Activated CD4-positive, alpha-beta T cell treated with anti-CD3 and anti-CD28 coated beads, Interleukin-2, amount 10 ng/mL, durations not matched to agents 24 days and 14 days (primary cell): ENCODE measurements around the gene DNAH3. TPM values are rescaled to one million over a fixed set of nuclear protein-coding genes. Genes with fewer than 3 reads are reported as not detected.
A peak's percentile ranks its signal among the peaks of the same experiment; 100 is the strongest.
"Not testable (repeated sequence)": the region's sequence is repeated elsewhere in the genome, so short reads cannot be mapped to it uniquely, and the experiment has no call there.

Source experiments
- DNase-seq: peaks from one replicate; pipeline ENCODE4 v3.0.0; 2022
- H3K27ac Mint-ChIP-seq: one replicate; pipeline ENCODE4 v1.8.0; 2022; ENCODE audit warnings: mild to moderate bottlenecking, mixed read lengths
- H3K27me3 Mint-ChIP-seq: one replicate; pipeline ENCODE4 v1.8.0; 2022; ENCODE audit warnings: mixed read lengths
- H3K36me3 Mint-ChIP-seq: one replicate; pipeline ENCODE4 v1.8.0; 2022; ENCODE audit warnings: low read depth, mild to moderate bottlenecking, mixed read lengths
- H3K4me1 Mint-ChIP-seq: one replicate; pipeline ENCODE4 v1.8.0; 2021; ENCODE audit warnings: mixed read lengths
- H3K4me3 Mint-ChIP-seq: one replicate; pipeline ENCODE4 v1.8.0; 2022; ENCODE audit warnings: mild to moderate bottlenecking, moderate library complexity, mixed read lengths
- H3K9me3 Mint-ChIP-seq: one replicate; pipeline ENCODE4 v1.8.0; 2021; ENCODE audit warnings: mixed read lengths
- intact Hi-C: fragments of 100-400 bp; cut with micrococcal nuclease; formaldehyde crosslinking; loops from one replicate; pipeline ENCODE4 v1.15.1; 2023
- total RNA-seq: library from RNA; stranded (reverse); gene quantifications from 2 replicates; pipeline ENCODE4 v1.2.3, GENCODE V29; 2022

The DNAH3 gene
- total RNA-seq, 1 donor from 2014 or later, result not detected

GRCh38 chr16:21088646-21089538 lies 61.8 kb downstream of the DNAH3 start:
- intact Hi-C loops, result no loop called here

DNA sequence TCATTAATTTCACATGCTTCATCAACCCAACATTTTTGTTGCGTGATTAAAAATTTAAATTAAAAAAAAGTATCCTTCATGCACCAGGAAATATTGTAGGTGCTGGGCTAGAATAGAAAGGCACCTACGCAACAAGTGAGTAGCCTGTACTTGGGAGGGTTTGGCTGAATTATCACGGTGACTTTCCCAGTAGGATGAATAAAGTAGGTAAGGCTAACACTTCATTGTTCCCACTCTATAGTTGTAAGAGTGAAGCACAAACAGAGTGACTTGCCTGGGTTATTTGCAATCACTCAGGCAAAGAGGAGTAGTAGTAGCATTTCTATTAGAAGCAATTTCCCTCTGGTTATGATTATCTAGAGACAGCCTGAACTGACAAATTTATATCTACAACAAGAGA lies 62.5 kb downstream of the DNAH3 start:
- Mint-ChIP-seq H3K27me3 (peaks cover 32% of the 10 kb centered on the region), H3K4me3 (no peak overlapping the region), H3K36me3 (no peaks in the 10 kb centered on the region), H3K27ac (no peak overlapping the region), H3K4me1 (no peaks in the 10 kb centered on the region), H3K9me3 (no peaks in the 10 kb centered on the region)
- no peak for DNase-seq
- intact Hi-C loops, result no loop called here

More at GRCh38 chr16:21088646-21089538, 61.8 kb downstream of the DNAH3 start:
- Mint-ChIP-seq H3K27ac (no peak overlapping the region), H3K4me1 (no peaks in the 10 kb centered on the region), H3K27me3 (peaks cover 34% of the 10 kb centered on the region), H3K4me3 (no peak overlapping the region), H3K36me3 (no peaks in the 10 kb centered on the region), H3K9me3 (no peaks in the 10 kb centered on the region)
- DNase-seq, result no peak

DNA sequence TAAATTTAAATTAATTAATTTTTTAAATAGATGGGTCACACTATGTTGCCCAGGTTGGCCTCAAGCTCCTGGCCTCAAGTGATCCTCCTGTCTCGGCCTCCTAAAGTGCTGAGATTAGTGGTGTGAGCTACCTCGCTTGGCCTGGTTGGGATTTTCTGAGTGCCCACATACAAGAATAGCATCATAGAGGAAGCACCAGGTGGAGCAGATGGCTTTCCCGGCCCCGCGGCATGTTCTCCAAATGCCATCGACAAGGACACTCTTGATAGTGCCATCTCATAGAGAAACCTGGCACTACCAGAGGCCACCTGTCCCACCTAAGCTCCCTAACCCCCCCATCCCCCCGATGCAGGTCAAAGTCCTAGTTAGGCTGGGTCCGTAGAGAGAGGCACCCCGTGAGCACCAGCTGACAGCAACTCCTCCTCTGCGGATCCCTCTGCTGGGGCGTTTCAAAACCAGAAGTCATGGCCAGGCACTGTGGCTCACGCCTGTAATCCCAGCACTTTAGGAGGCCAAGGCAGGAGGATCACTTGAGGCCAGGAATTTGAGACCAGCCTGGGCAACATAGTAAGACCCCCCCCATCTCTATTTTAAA lies 65.9 kb downstream of the DNAH3 start:
- Mint-ChIP-seq H3K27ac (no peak overlapping the region), H3K36me3 (no peaks in the 10 kb centered on the region), H3K4me1 (no peaks in the 10 kb centered on the region), H3K4me3 (no peak overlapping the region), H3K9me3 (no peaks in the 10 kb centered on the region), H3K27me3 (peaks cover 13% of the 10 kb centered on the region)
- no peak for DNase-seq
- intact Hi-C loops, result no loop called here

DNA sequence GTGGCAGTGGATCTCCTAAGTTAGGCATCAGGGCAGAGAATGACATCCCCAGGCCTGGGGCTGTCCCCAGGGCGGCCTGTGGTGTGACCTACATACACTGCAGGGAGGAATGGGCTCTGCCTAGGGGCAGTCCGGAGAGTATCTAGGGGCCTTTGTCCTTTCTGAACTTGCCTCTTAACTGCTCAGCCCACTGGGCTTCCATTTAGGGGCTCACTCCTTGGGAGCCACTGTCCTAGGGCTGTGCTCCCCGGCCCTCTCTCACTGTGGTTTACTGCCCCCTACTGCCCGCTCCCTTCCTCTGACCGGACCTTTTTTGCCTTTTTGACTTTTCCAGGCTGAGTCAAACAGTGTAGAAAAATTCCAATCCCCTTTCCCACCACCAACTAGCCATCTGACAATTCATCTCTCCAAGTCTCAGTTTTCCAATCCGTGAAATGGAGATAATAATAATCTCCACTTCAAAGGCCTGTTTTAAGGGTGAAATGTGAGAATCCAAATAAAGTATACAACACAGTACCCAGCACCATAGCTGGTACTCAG lies 66.8 kb downstream of the DNAH3 start:
- no peaks in the 10 kb centered on the region for H3K36me3 Mint-ChIP-seq
- H3K27ac Mint-ChIP-seq, result no peak overlapping the region
- no peaks in the 10 kb centered on the region for H3K4me1 Mint-ChIP-seq
- no peaks in the 10 kb centered on the region for H3K9me3 Mint-ChIP-seq
- intact Hi-C loops, result loop anchor here (1.0 kb wide), 2 partner anchors 233 to 284 kb away; no protein-coding TSS in a partner anchor
- peaks cover 8% of the 10 kb centered on the region for H3K27me3 Mint-ChIP-seq
- peak; percentile 87 for DNase-seq
- no peak overlapping the region for H3K4me3 Mint-ChIP-seq

DNA sequence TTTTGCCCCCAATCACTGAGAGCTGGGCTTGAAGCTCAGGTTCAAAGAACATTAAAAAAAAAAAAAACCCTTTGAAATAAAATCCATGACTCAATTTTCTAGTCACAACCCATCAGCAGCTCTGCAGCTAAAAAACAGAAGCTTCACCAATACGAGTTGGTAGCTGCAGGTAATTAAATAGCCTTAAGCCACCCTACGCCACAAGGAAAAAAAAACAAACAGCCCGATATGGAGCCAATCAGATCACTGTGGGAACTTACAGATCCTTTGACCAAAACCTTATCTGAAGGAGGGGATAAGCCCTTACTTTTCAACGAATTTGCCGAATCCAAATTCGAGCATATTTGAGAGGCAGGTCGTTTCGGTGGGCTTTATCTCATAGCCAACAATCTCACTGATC lies 69.3 kb downstream of the DNAH3 start:
- H3K27me3 Mint-ChIP-seq, result no peaks in the 10 kb centered on the region
- no peaks in the 10 kb centered on the region for H3K4me1 Mint-ChIP-seq
- no peak for DNase-seq
- no peaks in the 10 kb centered on the region for H3K9me3 Mint-ChIP-seq
- intact Hi-C loops, result no loop called here
- H3K27ac Mint-ChIP-seq, result no peak overlapping the region
- no peaks in the 10 kb centered on the region for H3K36me3 Mint-ChIP-seq
- no peak overlapping the region for H3K4me3 Mint-ChIP-seq

DNA sequence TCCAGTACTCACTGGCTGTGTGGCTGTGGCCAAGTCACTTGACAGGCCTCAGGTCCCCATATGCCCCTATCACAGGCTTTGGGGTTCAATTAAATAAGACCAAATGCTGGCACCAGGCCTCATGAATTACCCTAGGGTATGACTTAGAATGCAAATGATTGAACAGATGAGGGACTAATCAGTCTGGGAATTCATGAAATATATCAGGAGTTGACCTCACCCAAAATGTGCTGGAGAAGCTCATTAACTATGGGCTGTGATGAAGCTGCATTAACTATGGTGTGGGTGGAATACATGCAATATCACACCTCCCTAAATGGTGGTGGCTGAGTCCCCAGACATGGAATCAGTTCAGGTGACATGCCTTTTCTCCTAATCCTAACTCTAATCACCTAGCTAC lies 72.1 kb downstream of the DNAH3 start:
- Mint-ChIP-seq H3K4me1 (no peaks in the 10 kb centered on the region), H3K27ac (no peak overlapping the region), H3K36me3 (no peaks in the 10 kb centered on the region), H3K9me3 (no peaks in the 10 kb centered on the region), H3K4me3 (no peak overlapping the region), H3K27me3 (no peaks in the 10 kb centered on the region)
- intact Hi-C loops, result no loop called here
- no peak for DNase-seq

DNA sequence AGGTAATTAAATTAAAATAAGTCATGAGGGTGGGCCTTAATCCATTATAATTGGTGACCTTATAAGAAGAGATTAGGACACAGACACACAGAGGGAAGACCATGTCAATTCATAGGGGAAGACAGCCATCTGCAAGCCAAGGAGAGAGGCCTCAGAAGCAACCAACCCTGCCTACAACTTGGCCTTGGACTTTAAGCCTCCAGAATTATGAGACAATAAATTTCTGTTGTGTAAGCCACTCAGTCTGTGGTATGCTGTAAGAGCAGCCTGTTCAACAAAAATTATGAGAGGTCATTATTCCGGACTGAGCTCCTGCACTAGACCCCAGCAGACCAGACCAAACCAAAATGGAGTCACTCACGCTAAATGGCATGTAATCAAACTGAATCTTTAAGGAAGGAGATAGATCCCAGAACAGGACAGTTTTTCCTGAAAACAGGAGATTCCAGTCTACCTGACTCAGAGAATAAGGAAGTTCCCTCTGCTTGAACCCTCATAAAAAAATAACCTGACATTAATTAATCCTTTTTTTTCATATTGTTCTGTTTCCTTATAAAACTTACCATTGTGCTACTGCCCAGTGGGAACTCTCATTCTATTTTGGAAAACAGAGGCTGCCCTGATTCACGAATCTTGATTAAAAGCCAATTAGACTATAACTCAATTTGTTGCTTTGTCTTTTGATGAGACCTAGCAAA lies 74.3 kb downstream of the DNAH3 start:
- no peak overlapping the region for H3K4me3 Mint-ChIP-seq
- H3K36me3 Mint-ChIP-seq, result no peaks in the 10 kb centered on the region
- intact Hi-C loops, result no loop called here
- H3K27me3 Mint-ChIP-seq, result no peaks in the 10 kb centered on the region
- no peaks in the 10 kb centered on the region for H3K4me1 Mint-ChIP-seq
- no peaks in the 10 kb centered on the region for H3K9me3 Mint-ChIP-seq
- DNase-seq, result no peak
- H3K27ac Mint-ChIP-seq, result no peak overlapping the region

- H3K36me3 Mint-ChIP-seq, result no peaks in the 10 kb centered on the region
- no peaks in the 10 kb centered on the region for H3K4me1 Mint-ChIP-seq
- DNase-seq, result no peak
- no peak overlapping the region for H3K27ac Mint-ChIP-seq
- intact Hi-C loops, result no loop called here
- H3K9me3 Mint-ChIP-seq, result no peaks in the 10 kb centered on the region
- H3K27me3 Mint-ChIP-seq, result no peaks in the 10 kb centered on the region
- H3K4me3 Mint-ChIP-seq, result no peak overlapping the region
Measured at GRCh38 chr16:21075252-21075651, 75.4 kb downstream of the DNAH3 start.

GRCh38 chr16:21072976-21073375 lies 77.7 kb downstream of the DNAH3 start:
- no peaks in the 10 kb centered on the region for H3K9me3 Mint-ChIP-seq
- no peaks in the 10 kb centered on the region for H3K4me1 Mint-ChIP-seq
- DNase-seq, result no peak
- H3K27me3 Mint-ChIP-seq, result no peaks in the 10 kb centered on the region
- no peak overlapping the region for H3K4me3 Mint-ChIP-seq
- no peaks in the 10 kb centered on the region for H3K36me3 Mint-ChIP-seq
- intact Hi-C loops, result no loop called here
- no peak overlapping the region for H3K27ac Mint-ChIP-seq

GRCh38 chr16:21071741-21072140 lies 78.9 kb downstream of the DNAH3 start:
- H3K36me3 Mint-ChIP-seq, result no peaks in the 10 kb centered on the region
- intact Hi-C loops, result no loop called here
- DNase-seq, result no peak
- no peak overlapping the region for H3K27ac Mint-ChIP-seq
- no peaks in the 10 kb centered on the region for H3K4me1 Mint-ChIP-seq
- no peak overlapping the region for H3K4me3 Mint-ChIP-seq
- no peaks in the 10 kb centered on the region for H3K9me3 Mint-ChIP-seq
- H3K27me3 Mint-ChIP-seq, result no peaks in the 10 kb centered on the region

- H3K4me1 Mint-ChIP-seq, result no peaks in the 10 kb centered on the region
- no peaks in the 10 kb centered on the region for H3K9me3 Mint-ChIP-seq
- no peak overlapping the region for H3K27ac Mint-ChIP-seq
- DNase-seq, result no peak
- intact Hi-C loops, result no loop called here
- H3K4me3 Mint-ChIP-seq, result no peak overlapping the region
- H3K36me3 Mint-ChIP-seq, result no peaks in the 10 kb centered on the region
- H3K27me3 Mint-ChIP-seq, result no peaks in the 10 kb centered on the region
Measured at GRCh38 chr16:21070564-21070963, 80.1 kb downstream of the DNAH3 start.

DNA sequence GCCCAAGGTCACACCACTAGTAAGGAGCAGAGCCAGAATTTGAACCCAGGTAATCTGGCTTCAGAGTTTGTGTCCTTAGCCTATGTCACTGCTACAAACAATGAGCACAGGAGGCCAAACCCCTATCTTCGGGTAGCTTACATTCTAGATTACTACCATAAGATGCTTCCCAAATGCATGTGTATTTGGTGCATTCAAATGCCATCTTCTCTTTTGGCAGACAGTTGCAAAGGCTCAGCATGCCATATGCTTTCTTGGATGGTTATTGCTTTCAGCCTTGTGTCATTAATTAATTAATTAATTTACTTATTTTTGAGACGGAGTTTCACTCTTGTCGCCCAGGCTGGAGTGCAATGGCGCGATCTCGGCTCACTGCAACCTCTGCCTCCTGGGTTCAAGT lies 80.7 kb downstream of the DNAH3 start:
- Mint-ChIP-seq H3K9me3 (no peaks in the 10 kb centered on the region), H3K27me3 (no peaks in the 10 kb centered on the region), H3K4me1 (no peaks in the 10 kb centered on the region), H3K4me3 (no peak overlapping the region), H3K36me3 (no peaks in the 10 kb centered on the region), H3K27ac (no peak overlapping the region)
- DNase-seq, result no peak
- intact Hi-C loops, result no loop called here

DNA sequence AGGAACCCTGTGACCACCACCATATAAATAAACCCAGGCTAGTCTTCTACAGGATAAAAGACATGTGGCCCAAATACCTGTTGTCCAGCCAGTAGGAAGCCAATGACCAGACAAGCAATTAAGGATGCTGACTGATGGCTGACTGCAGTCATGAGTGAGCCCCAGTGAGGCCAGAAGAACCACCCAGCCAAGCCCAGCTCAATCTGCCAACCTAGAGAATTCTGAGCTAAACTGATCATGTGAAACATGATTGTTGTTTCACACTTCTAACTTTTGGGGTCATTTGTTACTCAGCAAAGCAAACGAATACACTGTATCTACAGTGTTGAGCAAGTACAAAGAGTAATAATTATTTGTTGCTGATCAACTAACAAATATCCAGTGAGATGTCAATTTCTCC lies 86.4 kb downstream of the DNAH3 start:
- Mint-ChIP-seq H3K4me1 (no peaks in the 10 kb centered on the region), H3K36me3 (no peaks in the 10 kb centered on the region), H3K9me3 (no peaks in the 10 kb centered on the region), H3K27me3 (peaks cover under 1% of the 10 kb centered on the region), H3K4me3 (no peak overlapping the region), H3K27ac (no peak overlapping the region)
- DNase-seq, result no peak
- intact Hi-C loops, result no loop called here

GRCh38 chr16:21063314-21063713 lies 87.3 kb downstream of the DNAH3 start:
- H3K27me3 Mint-ChIP-seq, H3K4me1 Mint-ChIP-seq: not testable (repeated sequence)

More at GRCh38 chr16:21063314-21063713, 87.3 kb downstream of the DNAH3 start:
- DNase-seq, intact Hi-C loops, H3K4me3 Mint-ChIP-seq, H3K9me3 Mint-ChIP-seq, H3K27ac Mint-ChIP-seq, H3K36me3 Mint-ChIP-seq: not testable (repeated sequence)
